Hindlimb muscle (tissue), 1 donor: ENCODE results near the gene KRTAP3-1. TPM values are rescaled to one million over a fixed set of nuclear protein-coding genes. Genes with fewer than 3 reads are reported as not detected.
"Not testable (repeated sequence)": the region's sequence is repeated elsewhere in the genome, so short reads cannot be mapped to it uniquely, and the experiment has no call there.

Experiments used
- DNase-seq: peaks from one replicate; pipeline ENCODE4 v3.0.0-alpha.2; 2013
- polyA plus RNA-seq: library from polyadenylated mRNA; unstranded; fragments of 120-200 nt; gene quantifications from one replicate; pipeline ENCODE4 v1.2.1, GENCODE V29; 2013; ENCODE audit not compliant: insufficient read length

Gene KRTAP3-1
- not detected for polyA plus RNA-seq

DNA sequence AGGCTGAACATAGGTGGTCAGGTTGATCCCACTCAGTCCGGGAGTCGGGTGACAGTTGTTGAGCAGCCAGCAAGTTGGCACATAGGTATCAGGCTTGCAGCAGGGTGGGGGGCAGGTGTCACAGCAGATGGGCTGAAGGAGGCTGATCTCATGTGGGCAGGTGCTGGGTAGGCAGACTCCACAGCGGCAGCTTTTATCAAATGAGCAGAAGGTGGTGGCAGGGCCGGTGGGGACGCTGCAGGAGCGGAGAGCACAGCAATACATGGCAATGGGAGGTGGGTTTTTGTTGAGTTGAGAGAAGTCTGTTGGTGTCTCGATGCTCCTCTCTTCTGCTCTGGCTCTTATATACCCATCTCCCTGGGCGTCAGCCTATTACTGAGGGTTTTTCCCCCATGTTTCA lies at the start of gene KRTAP3-1:
KRTAP3-1 (minus strand) TSS at position 318 of the 400 bp plus-strand sequence; CDS start at position 264, 54 bp downstream.
- no peak for DNase-seq

GRCh38 chr17:41057547-41057946 lies 48.6 kb upstream of the KRTAP3-1 start:
- DNase-seq: no peak

DNA sequence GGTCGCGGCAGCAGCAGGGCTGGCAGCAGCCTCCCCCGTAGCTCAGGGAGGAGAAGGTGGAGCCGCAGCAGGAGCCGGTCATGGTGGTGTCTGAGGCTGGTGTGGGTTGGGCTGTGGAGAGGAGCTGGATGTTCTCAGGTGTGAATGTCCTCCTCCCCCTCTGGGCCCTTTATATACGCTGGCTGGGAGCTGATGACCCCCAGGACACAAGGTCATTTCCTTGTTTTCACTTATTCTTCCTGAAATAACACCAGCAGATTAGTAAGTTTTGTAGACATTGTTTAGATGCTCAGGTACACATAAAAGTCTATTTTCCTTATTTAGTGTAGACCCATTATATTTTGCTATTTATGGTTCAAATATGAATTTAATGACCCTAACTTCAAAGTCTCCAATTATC lies 46.2 kb upstream of the KRTAP3-1 start, which contains the start of gene KRTAP2-2:
KRTAP2-2 (minus strand) TSS at position 101 of the 400 bp plus-strand sequence; CDS start at position 82, 19 bp downstream.
- not testable (repeated sequence) for DNase-seq

DNA sequence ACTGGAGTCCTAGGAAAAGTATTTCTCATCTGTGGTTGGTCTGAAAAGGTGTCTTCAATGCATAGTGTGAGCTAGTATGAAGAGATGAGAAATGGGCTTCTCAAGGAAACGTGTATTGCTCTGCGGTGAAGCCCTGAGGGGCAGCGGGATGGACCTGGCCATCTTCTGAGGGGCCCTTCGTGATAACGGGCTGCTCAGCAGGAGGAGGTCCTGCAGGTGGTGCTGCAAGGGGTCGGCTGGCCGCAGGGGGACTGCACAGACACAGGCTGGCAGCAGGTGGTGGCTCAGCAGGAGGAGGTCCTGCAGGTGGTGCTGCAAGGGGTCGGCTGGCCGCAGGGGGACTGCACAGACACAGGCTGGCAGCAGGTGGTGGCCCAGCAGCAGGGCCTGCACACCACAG lies 45.6 kb upstream of the KRTAP3-1 start:
- not testable (repeated sequence) for DNase-seq

DNA sequence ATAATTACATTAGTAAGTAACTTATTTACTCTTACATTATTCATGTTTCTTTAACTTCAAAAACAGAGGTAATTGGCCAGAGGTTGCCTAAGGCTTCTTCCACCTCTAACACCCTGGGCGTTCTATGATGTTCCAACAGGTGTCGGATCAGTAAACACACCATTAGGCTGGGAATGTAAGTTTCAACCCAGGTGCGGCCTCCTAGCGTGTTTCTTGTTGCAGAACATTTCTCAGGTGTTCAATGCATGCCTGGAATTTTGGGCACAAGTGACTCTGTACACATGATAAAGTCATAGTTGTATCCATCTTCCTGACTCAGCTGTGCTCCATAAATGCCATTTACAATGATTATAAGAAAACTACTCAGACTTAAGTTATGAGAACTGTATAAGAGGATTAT lies 45.1 kb upstream of the KRTAP3-1 start:
- DNase-seq: no peak

GRCh38 chr17:41052566-41052965 lies 43.6 kb upstream of the KRTAP3-1 start:
- no peak for DNase-seq

DNA sequence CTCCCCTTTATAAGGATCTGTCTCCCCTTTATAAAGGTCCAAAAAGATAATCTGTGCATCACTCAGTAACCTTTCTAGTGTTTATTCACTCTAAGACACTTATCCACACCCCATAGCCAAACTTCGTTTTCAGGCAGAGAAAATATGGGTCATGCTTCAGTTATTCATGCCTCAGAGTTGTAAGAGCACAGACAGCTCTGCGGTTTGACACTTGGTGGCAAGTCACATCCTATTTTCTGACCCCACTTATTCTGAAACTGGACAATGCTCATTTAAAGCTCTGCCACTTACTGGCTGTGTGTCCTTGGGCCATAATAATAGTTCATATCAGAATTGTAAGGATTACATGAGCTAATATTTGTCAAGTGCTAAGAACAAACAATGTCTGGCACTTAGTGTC lies 40.2 kb upstream of the KRTAP3-1 start:
- DNase-seq: no peak

DNA sequence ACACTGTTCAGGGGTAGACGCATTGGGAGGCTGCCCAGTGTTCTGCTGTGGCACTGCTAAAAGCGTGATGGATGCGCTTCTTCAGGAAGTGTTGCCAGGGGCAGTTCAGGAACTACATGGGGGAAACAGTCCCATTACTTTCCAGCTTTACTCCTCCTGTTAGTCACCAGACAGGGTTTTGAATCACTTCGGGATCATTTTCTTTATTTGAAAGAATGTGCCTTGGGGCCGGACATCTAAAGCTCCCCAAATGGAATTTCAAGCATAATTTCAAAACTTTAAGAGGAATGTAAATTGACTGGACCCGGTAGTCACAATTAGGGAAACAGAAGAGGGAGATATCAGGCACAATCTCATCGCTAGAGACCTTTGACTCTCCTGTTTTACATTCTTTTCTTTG lies 39.5 kb upstream of the KRTAP3-1 start:
- no peak for DNase-seq

DNA sequence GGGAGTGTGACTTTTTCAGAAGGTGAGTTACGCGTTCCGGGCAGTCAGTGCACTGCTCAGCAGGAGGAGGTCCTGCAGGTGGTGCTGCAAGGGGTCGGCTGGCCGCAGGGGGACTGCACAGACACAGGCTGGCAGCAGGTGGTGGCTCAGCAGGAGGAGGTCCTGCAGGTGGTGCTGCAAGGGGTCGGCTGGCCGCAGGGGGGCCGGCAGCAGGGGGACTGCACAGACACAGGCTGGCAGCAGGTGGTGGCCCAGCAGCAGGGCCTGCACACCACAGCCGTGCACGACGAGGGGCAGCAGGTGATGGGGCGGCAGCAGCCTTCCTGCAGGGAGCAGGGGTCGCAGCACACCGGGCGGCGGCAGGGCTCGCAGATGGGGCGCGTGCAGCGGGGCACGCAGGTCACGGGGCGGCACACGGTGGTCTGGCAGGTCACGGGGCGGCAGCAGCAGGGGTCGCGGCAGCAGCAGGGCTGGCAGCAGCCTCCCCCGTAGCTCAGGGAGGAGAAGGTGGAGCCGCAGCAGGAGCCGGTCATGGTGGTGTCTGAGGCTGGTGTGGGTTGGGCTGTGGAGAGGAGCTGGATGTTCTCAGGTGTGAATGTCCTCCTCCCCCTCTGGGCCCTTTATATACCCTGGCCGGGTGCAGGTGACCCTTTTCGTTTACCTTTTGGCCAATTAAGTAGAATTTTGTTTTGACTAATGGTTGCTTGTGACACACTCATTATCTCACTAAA lies 38.0 kb upstream of the KRTAP3-1 start, which contains the start of gene KRTAP2-1:
KRTAP2-1 (minus strand) TSS at position 582 of the 731 bp plus-strand sequence; CDS start at position 533, 49 bp downstream.
- not testable (repeated sequence) for DNase-seq

- DNase-seq: no peak
Observed at GRCh38 chr17:41042953-41043352, 34.0 kb upstream of the KRTAP3-1 start.

DNA sequence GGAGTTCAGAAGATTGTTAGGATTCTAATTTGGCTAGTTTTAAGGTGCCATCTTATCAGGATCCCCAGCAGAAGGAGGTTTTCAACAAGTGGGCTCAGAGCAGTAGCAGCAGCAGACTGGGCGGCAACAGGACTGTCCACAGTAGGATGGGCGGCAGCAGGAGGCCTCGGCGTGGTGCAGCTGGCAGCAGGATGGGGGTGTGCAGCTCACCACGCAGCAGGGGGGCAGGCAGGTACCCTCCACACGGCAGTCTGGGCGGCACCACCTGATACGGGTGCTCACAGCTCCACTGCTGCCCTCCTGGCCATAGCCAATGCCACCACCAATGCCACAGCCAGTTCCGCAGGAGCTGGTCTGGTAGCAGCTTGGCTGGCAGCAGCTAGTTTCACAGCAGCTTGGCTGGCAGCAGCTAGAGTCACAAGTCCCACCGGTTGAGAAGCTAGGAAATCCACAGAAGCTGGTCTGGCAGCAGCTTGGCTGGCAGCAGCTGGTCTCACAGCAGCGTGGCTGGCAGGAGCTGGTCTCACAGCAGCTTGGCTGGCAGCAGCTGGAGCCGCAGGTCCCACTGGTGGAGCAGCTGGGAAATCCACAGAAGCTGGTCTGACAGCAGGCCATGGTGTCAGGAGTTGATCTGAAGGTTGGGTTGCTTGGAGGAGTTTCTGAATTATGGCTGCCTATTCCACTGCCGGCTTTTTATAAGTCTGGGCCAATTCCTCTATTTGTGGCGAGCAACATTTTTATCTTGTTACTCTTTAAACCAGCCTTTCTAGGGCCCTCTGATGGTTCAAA lies 32.0 kb upstream of the KRTAP3-1 start, which contains the start of gene KRTAP1-1:
KRTAP1-1 (minus strand) TSS at position 668 of the 789 bp plus-strand sequence; CDS start at position 615, 53 bp downstream.
- DNase-seq: peak; percentile 6

DNA sequence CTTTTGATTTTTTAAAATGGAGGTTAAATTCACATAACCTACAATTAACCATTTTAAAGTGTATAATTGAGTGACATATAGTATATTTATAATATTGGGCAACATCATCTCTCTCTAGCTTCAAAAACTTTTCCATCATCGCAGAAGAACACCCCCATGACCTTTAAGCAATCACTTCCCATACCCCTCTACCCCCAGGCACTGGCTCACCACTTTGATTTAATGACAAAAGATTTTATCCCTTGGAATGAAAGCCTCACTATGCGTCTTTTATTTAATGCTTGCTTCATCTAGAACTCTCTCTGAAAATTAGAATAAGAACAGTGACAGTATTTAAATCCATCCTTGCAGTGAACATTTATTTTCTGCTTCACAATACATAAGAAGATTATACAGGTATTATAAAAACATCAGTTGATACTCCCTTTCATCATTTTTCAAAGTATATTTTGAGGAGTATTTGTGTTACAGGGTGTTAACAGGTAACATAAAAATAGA lies 29.0 kb upstream of the KRTAP3-1 start:
- no peak for DNase-seq

- not testable (repeated sequence) for DNase-seq
Observed at GRCh38 chr17:41034346-41034935, 25.5 kb upstream of the KRTAP3-1 start, which contains the start of gene KRTAP1-3. KRTAP1-3 (minus strand) TSS chr17:41034874; CDS start chr17:41034821, 53 bp downstream.

GRCh38 chr17:41029633-41030245 lies 20.8 kb upstream of the KRTAP3-1 start, which contains the start of gene KRTAP1-4:
KRTAP1-4 (minus strand) TSS chr17:41030195; CDS start chr17:41030078, 117 bp downstream.
- DNase-seq: no peak

GRCh38 chr17:41026715-41027471 lies 18.0 kb upstream of the KRTAP3-1 start, which contains the start of gene KRTAP1-5:
KRTAP1-5 (minus strand) TSS chr17:41027208; CDS start chr17:41027155, 53 bp downstream.
- DNase-seq: no peak

GRCh38 chr17:41024697-41025096 lies 15.8 kb upstream of the KRTAP3-1 start:
- DNase-seq: no peak

- DNase-seq: no peak
Observed at GRCh38 chr17:41020336-41020735, 11.4 kb upstream of the KRTAP3-1 start.

GRCh38 chr17:41019415-41019814 lies 10.5 kb upstream of the KRTAP3-1 start:
- no peak for DNase-seq

GRCh38 chr17:41018541-41018940 lies 9.6 kb upstream of the KRTAP3-1 start:
- no peak for DNase-seq

DNA sequence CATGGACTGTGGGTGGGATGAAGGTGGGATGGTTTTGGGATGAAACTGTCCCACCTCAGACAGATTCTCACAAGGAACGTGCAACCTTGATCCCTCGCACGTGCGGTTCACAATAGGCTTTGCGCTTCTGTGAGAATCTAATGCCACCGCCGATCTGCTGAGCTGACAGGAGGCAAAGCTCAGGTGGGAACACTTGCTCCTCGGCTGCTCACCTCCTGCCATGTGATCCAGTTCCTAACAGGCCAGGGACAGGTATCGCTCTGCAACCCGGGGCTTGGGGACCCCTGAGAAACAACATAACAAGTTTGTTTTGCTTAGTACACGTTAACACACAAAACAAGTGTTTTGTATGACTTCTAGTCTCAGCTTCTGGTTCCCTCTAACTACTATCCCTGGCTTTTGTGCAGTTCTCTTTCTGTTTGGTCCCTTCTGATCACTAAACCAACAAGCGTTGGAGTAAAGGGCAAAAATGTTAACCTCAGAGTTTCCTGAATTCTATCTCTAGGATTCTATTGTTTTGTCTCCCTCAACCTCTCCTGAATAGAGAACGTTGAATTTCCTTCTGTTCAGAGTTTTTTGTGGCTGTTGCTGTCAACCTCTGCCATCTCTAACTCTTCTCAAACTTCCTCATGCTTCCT lies 7.8 kb upstream of the KRTAP3-1 start:
- no peak for DNase-seq
